HepG2 (cell line): ENCODE measurements around the gene TSGA10IP. TPM values are rescaled to one million over a fixed set of nuclear protein-coding genes. Genes with fewer than 3 reads are reported as not detected.

ENCODE experiments used
- ATAC-seq: fragments of 200-7000 bp; cut with Tn5 transposase; 3 replicates; pipeline ENCODE4 v1.9.1; 2020; ENCODE audit warnings: mild to moderate bottlenecking, moderate library complexity
- BruUV-seq: library from RNA; stranded (reverse); fragments of 400-500 nt; replicated peaks from 2 replicates; lab custom pipeline; 2021; lab: Mats Ljungman, UMichigan
- CTCF ChIA-PET: fragments of 300-600 bp; formaldehyde crosslinking; extraction: SDS; loops from one replicate; lab custom pipeline; 2021; ENCODE audit warnings: low total read pairs, inconsistent platforms, low intra/inter-chr PET ratio; lab: Yijun Ruan, JAX
- POLR2A ChIA-PET: fragments of 350-600 bp; sonication (Branson Sonifier 250); formaldehyde crosslinking; loops from one replicate; lab custom pipeline; 2020; ENCODE audit warnings: antibody characterized with exemption, inconsistent platforms; lab: Yijun Ruan, JAX
- DNase-seq: peaks from one replicate; pipeline ENCODE4 v3.0.0-alpha.2; 2015; ENCODE audit warnings: low spot score
- FAIRE-seq: peaks from 3 replicates; lab custom pipeline; 2011; peaks lifted over from hg19 to GRCh38; lab: Jason Lieb, UNC
- H2AFZ ChIP-seq: one replicate; pipeline ENCODE4 v1.6.1; 2011; ENCODE audit warnings: low read length, inconsistent platforms
- H3K27ac ChIP-seq: fragments of 300-600 bp; 3 replicates; pipeline ENCODE4 v1.8.0; 2011; ENCODE audit warnings: mixed run types, mild to moderate bottlenecking, mixed read lengths, low read length, inconsistent platforms; ENCODE audit not compliant: insufficient read depth; ENCODE audit errors: extremely low read length
- H3K27me3 ChIP-seq, 2 experiments: fragments of 200-600 bp in 1 of 2; 2 replicates in 1 of 2; 3 replicates in 1 of 2; pipeline versions ENCODE4 v1.6.0 to v1.8.0; 2011; ENCODE audit warnings: low read length in 2 of 2, mild to moderate bottlenecking in 2 of 2, moderate library complexity in 2 of 2, inconsistent platforms in 1 of 2; ENCODE audit not compliant: insufficient read depth in 2 of 2, control insufficient read depth in 1 of 2
- H3K36me3 ChIP-seq, 2 experiments: fragments of 200-600 bp in 1 of 2; replicated peaks in 1 of 2; 2 replicates in 1 of 2; 3 replicates in 1 of 2; pipeline versions ENCODE4 v1.5.1 to v1.8.0; 2011; ENCODE audit warnings: low read length in 2 of 2, inconsistent platforms in 1 of 2; ENCODE audit not compliant: insufficient read depth in 2 of 2, control insufficient read depth in 1 of 2
- H3K4me1 ChIP-seq: 2 replicates; pipeline ENCODE4 v1.5.1; 2012; ENCODE audit warnings: low read length, inconsistent platforms; ENCODE audit not compliant: insufficient read depth
- H3K4me2 ChIP-seq: 2 replicates; pipeline ENCODE4 v1.6.0; 2011; ENCODE audit warnings: low read depth, low read length, inconsistent platforms
- H3K4me3 ChIP-seq, 3 experiments: fragments of 200-600 bp in 1 of 3; sonication (generic), shearing (Covaris generic) in 1 of 3; replicated peaks in 1 of 3; 2 replicates each; pipeline ENCODE4 v1.5.1; 2011 to 2016; ENCODE audit warnings: low read length in 3 of 3, inconsistent platforms in 2 of 3, low read depth in 2 of 3, mild to moderate bottlenecking in 2 of 3, control low read depth in 1 of 3, mixed read lengths in 1 of 3; ENCODE audit not compliant: insufficient read depth in 1 of 3
- H3K79me2 ChIP-seq: one replicate; pipeline ENCODE4 v1.6.1; 2011; ENCODE audit warnings: low read length, inconsistent platforms; ENCODE audit not compliant: insufficient read depth
- H3K9ac ChIP-seq: 2 replicates; pipeline ENCODE4 v1.6.0; 2011; ENCODE audit warnings: mild to moderate bottlenecking, low read depth, low read length, inconsistent platforms; ENCODE audit not compliant: insufficient read depth
- H3K9me3 ChIP-seq: 2 replicates; pipeline ENCODE4 v1.5.1; 2012; ENCODE audit warnings: mild to moderate bottlenecking, low read length
- H4K20me1 ChIP-seq: 2 replicates; pipeline ENCODE4 v1.6.0; 2011; ENCODE audit warnings: inconsistent platforms, mild to moderate bottlenecking, low read length, moderate library complexity; ENCODE audit not compliant: insufficient read depth
- ADNP ChIP-seq: sonication (generic); formaldehyde crosslinking; IDR thresholded peaks from 2 replicates; pipeline ENCODE4 v1.4.0; 2020; ENCODE audit warnings: missing genetic modification reagents
- ATF7-NPFF ChIP-seq: sonication (generic); formaldehyde crosslinking; IDR thresholded peaks from 2 replicates; pipeline ENCODE4 v1.8.1; 2023; ENCODE audit warnings: mild to moderate bottlenecking, low read depth, missing genetic modification reagents, moderate library complexity
- BHLHE40 ChIP-seq: IDR thresholded peaks from 2 replicates; pipeline ENCODE4 v1.6.1; 2011; ENCODE audit warnings: low read length, improper control_type of control experiment
- E2F5 ChIP-seq: sonication (generic); formaldehyde crosslinking; conservative IDR thresholded peaks from 2 replicates; pipeline ENCODE4 v1.4.0; 2020; ENCODE audit warnings: missing genetic modification reagents
- HOXA5 ChIP-seq: sonication (generic); formaldehyde crosslinking; IDR thresholded peaks from 2 replicates; pipeline ENCODE4 v1.4.0; 2020; ENCODE audit warnings: missing genetic modification reagents
- IRF9 ChIP-seq: sonication (generic); formaldehyde crosslinking; IDR thresholded peaks from 2 replicates; pipeline ENCODE4 v1.8.0; 2022; ENCODE audit warnings: missing genetic modification reagents, mild to moderate bottlenecking, borderline replicate concordance
- KLF6 ChIP-seq: IDR thresholded peaks from 2 replicates; pipeline ENCODE4 v1.8.0; 2016; ENCODE audit warnings: missing biosample characterization, missing genetic modification reagents
- MAF1 ChIP-seq: sonication (generic); formaldehyde crosslinking; IDR thresholded peaks from 2 replicates; pipeline ENCODE4 v1.5.0; 2020; ENCODE audit warnings: missing genetic modification reagents, borderline replicate concordance
- PHF5A ChIP-seq: IDR thresholded peaks from one replicate; pipeline ENCODE4 v1.6.1; 2018; ENCODE audit warnings: low read depth, missing genetic modification reagents; ENCODE audit not compliant: unreplicated experiment
- POGK ChIP-seq: sonication (generic); formaldehyde crosslinking; conservative IDR thresholded peaks from 2 replicates; pipeline ENCODE4 v1.8.0; 2022; ENCODE audit warnings: mild to moderate bottlenecking, moderate library complexity, missing genetic modification reagents
- RAD21 ChIP-seq: fragments of 450-650 bp; formaldehyde crosslinking; IDR thresholded peaks from 2 replicates; pipeline ENCODE4 v1.5.0; 2020; ENCODE audit warnings: mild to moderate bottlenecking
- SCMH1 ChIP-seq: sonication (generic); formaldehyde crosslinking; IDR thresholded peaks from 2 replicates; pipeline ENCODE4 v1.9.0; 2021; ENCODE audit warnings: missing genetic modification reagents, mild to moderate bottlenecking, borderline replicate concordance
- ZMYM4 ChIP-seq: sonication (generic); formaldehyde crosslinking; IDR thresholded peaks from 2 replicates; pipeline ENCODE4 v1.8.1; 2023; ENCODE audit warnings: mild to moderate bottlenecking, missing genetic modification reagents
- ZNF12 ChIP-seq: sonication (generic); formaldehyde crosslinking; IDR thresholded peaks from 2 replicates; pipeline ENCODE4 v1.5.0; 2020; ENCODE audit warnings: missing genetic modification reagents
- ZNF263 ChIP-seq: sonication (generic); formaldehyde crosslinking; IDR thresholded peaks from 2 replicates; pipeline ENCODE4 v1.4.0; 2020; ENCODE audit warnings: missing genetic modification reagents
- ZNF317 ChIP-seq: sonication (generic); formaldehyde crosslinking; IDR thresholded peaks from 2 replicates; pipeline ENCODE4 v1.5.0; 2020; ENCODE audit warnings: mild to moderate bottlenecking, missing genetic modification reagents
- ZNF75D ChIP-seq: sonication (generic); formaldehyde crosslinking; IDR thresholded peaks from 2 replicates; pipeline ENCODE4 v1.8.1; 2023; ENCODE audit warnings: missing genetic modification reagents, mild to moderate bottlenecking, borderline replicate concordance
- ZNF775 ChIP-seq: sonication (generic); formaldehyde crosslinking; IDR thresholded peaks from 2 replicates; pipeline ENCODE4 v1.4.0; 2020; ENCODE audit warnings: missing genetic modification reagents, mild to moderate bottlenecking, moderate library complexity, borderline replicate concordance
- ZZZ3 ChIP-seq: sonication (generic); formaldehyde crosslinking; IDR thresholded peaks from 2 replicates; pipeline ENCODE4 v1.4.0; 2020; ENCODE audit warnings: missing genetic modification reagents, mild to moderate bottlenecking, borderline replicate concordance
- WGBS: methylation state at CpG from one replicate; pipeline ENCODE4 v1.1.6; 2017; ENCODE audit warnings: low lambda C conversion rate; 5-methylcytosine and 5-hydroxymethylcytosine counted together
- in situ Hi-C: cut with HindIII; loops from 2 replicates; pipeline ENCODE4 v1.10.0; 2017; ENCODE audit warnings: low pct_unique_long_range_greater_than_20kb; ENCODE audit not compliant: extremely low pct_ligation_motif_present
- intact Hi-C: fragments of 100-400 bp; cut with micrococcal nuclease; formaldehyde crosslinking; loops from one replicate; pipeline ENCODE4 v1.10.0; 2022; ENCODE audit not compliant: unreplicated experiment
- polyA plus RNA-seq, 8 experiments: library from polyadenylated mRNA; depleted of rRNA in 3 of 8; stranded (reverse) in 7 of 8; unstranded in 1 of 8; fragments of >200 nt; fragmentation: Illumina TruSeq in 4 of 8; extraction: Trizol in 4 of 8; gene quantifications; 2 replicates each; pipeline versions ENCODE4 v1.2.1 to v1.2.3, GENCODE V29; 2011 to 2016; ENCODE audit warnings: low read depth in 4 of 8, missing spikeins in 1 of 8, mixed read lengths in 1 of 8; ENCODE audit not compliant: insufficient read depth in 1 of 8
- total RNA-seq, 5 experiments: library from RNA; depleted of rRNA; stranded (reverse); fragments of >200 nt; fragmentation: Illumina TruSeq; extraction: Trizol; gene quantifications; 2 replicates each; pipeline ENCODE4 v1.2.3, GENCODE V29; 2016; ENCODE audit warnings: low read depth in 1 of 5
- TF ChIP-seq, protein P1 (sequence below): sonication (generic); formaldehyde crosslinking; IDR thresholded peaks from 2 replicates; pipeline ENCODE4 v1.5.0; 2020; ENCODE audit warnings: missing genetic modification reagents, mild to moderate bottlenecking, borderline replicate concordance

TSGA10IP gene
- total and polyA plus RNA-seq, 2 of the 13 experiments (the other 11 are each of a cell fraction or from before 2014, with no cell fraction given) = not detected

- H3K27me3 ChIP-seq = peaks cover 0 to 2% of the 10 kb centered on the region in 2 experiments; a peak in 1 of 5 replicates
- H3K4me1 ChIP-seq = peaks cover 60% of the 10 kb centered on the region
- peaks cover 11% of the 10 kb centered on the region for H3K79me2 ChIP-seq
- H3K36me3 ChIP-seq = no peaks in the 10 kb centered on the region
- H3K4me2 ChIP-seq = peak overlapping the region; percentile 73
- ATAC-seq (peak; percentile 2; the same call in 2 of the 3 replicates), FAIRE-seq (no peak), DNase-seq (no peak)
- in situ Hi-C loops = no loop called here
- no peak overlapping the region for H2AFZ ChIP-seq
- ChIA-PET POLR2A (interaction anchor here (1.0 to 5.0 kb wide), 6 partner anchors 12 to 56 kb away, joined by 3 to 59 read pairs (median 10); partner anchors contain the start of genes CCDC85B, FIBP, FOSL1 and MUS81), CTCF (no interaction called here)
- no peak overlapping the region for H3K27ac ChIP-seq
- H3K9ac ChIP-seq = no peak overlapping the region
- no TSS peak for BruUV-seq
- intact Hi-C loops = no loop called here
- no peaks in the 10 kb centered on the region for H4K20me1 ChIP-seq
- H3K4me3 ChIP-seq = peak overlapping the region in 1 of 3 experiments; percentile 48; a peak in 1 of 6 replicates
- WGBS = 69% methylated on average over 6 of the region's 10 CpGs
- no peaks in the 10 kb centered on the region for H3K9me3 ChIP-seq
- TF ChIP-seq ZNF263 (CRISPR knock-in tag) (0 out of 2 replicates have a peak, but pooled peaks have one; percentile 33), SCMH1 (no peak), POGK (no peak), ZNF317 (CRISPR knock-in tag) (no peak), HOXA5 (no peak), ZNF12 (CRISPR knock-in tag) (no peak), E2F5 (CRISPR knock-in tag) (no peak), BHLHE40 (no peak), ZNF75D (CRISPR knock-in tag) (no peak), ZZZ3 (no peak), KLF6 (no peak), ZNF775 (CRISPR knock-in tag) (no peak), MAF1 (CRISPR knock-in tag) (no peak), ADNP (CRISPR knock-in tag) (no peak), ZMYM4 (no peak), PHF5A (no peak), ATF7-NPFF (no peak), IRF9 (CRISPR knock-in tag) (no peak), RAD21 (CRISPR knock-in tag) (no peak)
- TF ChIP-seq, protein P1, sequence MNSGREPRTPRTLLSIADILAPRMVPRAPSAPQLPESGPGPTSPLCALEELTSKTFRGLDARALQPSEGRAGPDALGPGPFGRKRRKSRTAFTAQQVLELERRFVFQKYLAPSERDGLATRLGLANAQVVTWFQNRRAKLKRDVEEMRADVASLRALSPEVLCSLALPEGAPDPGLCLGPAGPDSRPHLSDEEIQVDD (CRISPR knock-in tag) = 0 out of 2 replicates have a peak, but pooled peaks have one; percentile 22
Observed at GRCh38 chr11:65915101-65915820, 30.0 kb upstream of the TSGA10IP start.
